NCI-H1048 (cell line): ENCODE results near the gene ARIH2.
"Not testable (repeated sequence)": the region's sequence is repeated elsewhere in the genome, so short reads cannot be mapped to it uniquely, and the experiment has no call there.

Experiments used
- DNase-seq: peaks from one replicate; lab custom pipeline; 2025; lab: John Stamatoyannopoulos, UW

ARIH2 gene

GRCh38 chr3:48918388-48919214 lies at the start of gene ARIH2:
Gene ARIH2 (plus strand): TSS chr3:48918842. CDS start chr3:48927559, 8,717 bp downstream.
- DNase-seq, result peak; percentile 67

GRCh38 chr3:48877671-48878070 lies 41.0 kb upstream of the ARIH2 start:
- no peak for DNase-seq

GRCh38 chr3:48879307-48879993 lies 39.2 kb upstream of the ARIH2 start:
- no peak for DNase-seq

GRCh38 chr3:48879994-48880377 lies 38.7 kb upstream of the ARIH2 start:
- DNase-seq, result no peak

GRCh38 chr3:48881006-48881405 lies 37.6 kb upstream of the ARIH2 start:
- no peak for DNase-seq

- no peak for DNase-seq
These were observed 37.0 kb upstream of the ARIH2 start for GRCh38 chr3:48881652-48882114.

GRCh38 chr3:48885753-48886152 lies 32.9 kb upstream of the ARIH2 start:
- DNase-seq, result no peak

GRCh38 chr3:48891606-48892005 lies 27.0 kb upstream of the ARIH2 start:
- DNase-seq, result no peak

GRCh38 chr3:48894516-48894915 lies 24.1 kb upstream of the ARIH2 start:
- DNase-seq, result no peak

- DNase-seq, result no peak
These were observed 21.7 kb upstream of the ARIH2 start for GRCh38 chr3:48896936-48897335.

- DNase-seq, result no peak
These were observed 20.9 kb upstream of the ARIH2 start for GRCh38 chr3:48897460-48898376.

GRCh38 chr3:48898383-48899234 lies 20.0 kb upstream of the ARIH2 start, which contains the start of gene SLC25A20:
Gene SLC25A20 (minus strand): TSS chr3:48898882. CDS start chr3:48898794, 88 bp downstream.
- peak; percentile 75 for DNase-seq

GRCh38 chr3:48899273-48899672 lies 19.4 kb upstream of the ARIH2 start:
- no peak for DNase-seq

GRCh38 chr3:48907026-48907425 lies 11.6 kb upstream of the ARIH2 start:
- DNase-seq, result not testable (repeated sequence)

GRCh38 chr3:48915296-48915695 lies 3.3 kb upstream of the ARIH2 start:
- DNase-seq, result no peak

- peak; percentile 25 for DNase-seq
These were observed 835 bp downstream of the ARIH2 start for GRCh38 chr3:48919215-48920138.

GRCh38 chr3:48926425-48927392 lies 8.1 kb downstream of the ARIH2 start:
- DNase-seq, result no peak

GRCh38 chr3:48927928-48928327 lies 9.3 kb downstream of the ARIH2 start:
- DNase-seq, result no peak

GRCh38 chr3:48928679-48929078 lies 10.0 kb downstream of the ARIH2 start:
- no peak for DNase-seq
